Dermis blood vessel endothelial cell (primary cell): ENCODE data around the gene C1QTNF8. TPM values are rescaled to one million over a fixed set of nuclear protein-coding genes. Genes with fewer than 3 reads are reported as not detected.

Experiments used
- DNase-seq: peaks from one replicate; pipeline ENCODE4 v3.0.0; 2010
- total RNA-seq: library from RNA; depleted of rRNA; stranded (reverse); fragments of >200 nt; gene quantifications from 2 replicates; pipeline ENCODE4 v1.2.3, GENCODE V29; 2014

The C1QTNF8 gene
- total RNA-seq, 1 donor from 2014 or later, result not detected

GRCh38 chr16:1127101-1127500 lies 31.1 kb upstream of the C1QTNF8 start:
- DNase-seq, result no peak

- DNase-seq, result no peak
Observed at GRCh38 chr16:1126586-1126985, 30.5 kb upstream of the C1QTNF8 start.

GRCh38 chr16:1126044-1126443 lies 30.0 kb upstream of the C1QTNF8 start:
- no peak for DNase-seq

GRCh38 chr16:1125471-1125870 lies 29.4 kb upstream of the C1QTNF8 start:
- DNase-seq, result no peak

GRCh38 chr16:1124795-1125194 lies 28.8 kb upstream of the C1QTNF8 start:
- no peak for DNase-seq

- DNase-seq, result no peak
Observed at GRCh38 chr16:1124291-1124690, 28.2 kb upstream of the C1QTNF8 start.

- no peak for DNase-seq
Observed at GRCh38 chr16:1123525-1124230, 27.6 kb upstream of the C1QTNF8 start.

GRCh38 chr16:1122398-1122765 lies 26.3 kb upstream of the C1QTNF8 start:
- no peak for DNase-seq

GRCh38 chr16:1121601-1122397 lies 25.8 kb upstream of the C1QTNF8 start:
- no peak for DNase-seq

- DNase-seq, result no peak
Observed at GRCh38 chr16:1121009-1121408, 25.0 kb upstream of the C1QTNF8 start.

- no peak for DNase-seq
Observed at GRCh38 chr16:1120577-1120941, 24.5 kb upstream of the C1QTNF8 start.

GRCh38 chr16:1119766-1120576 lies 23.9 kb upstream of the C1QTNF8 start:
- DNase-seq, result no peak

GRCh38 chr16:1119129-1119528 lies 23.1 kb upstream of the C1QTNF8 start:
- no peak for DNase-seq

- DNase-seq, result no peak
Observed at GRCh38 chr16:1117926-1118325, 21.9 kb upstream of the C1QTNF8 start.

GRCh38 chr16:1117176-1117900 lies 21.3 kb upstream of the C1QTNF8 start:
- no peak for DNase-seq

- DNase-seq, result no peak
Observed at GRCh38 chr16:1116693-1117077, 20.6 kb upstream of the C1QTNF8 start.

- no peak for DNase-seq
Observed at GRCh38 chr16:1113889-1114526, 18.0 kb upstream of the C1QTNF8 start.

GRCh38 chr16:1113489-1113888 lies 17.4 kb upstream of the C1QTNF8 start:
- no peak for DNase-seq

GRCh38 chr16:1112506-1113184 lies 16.6 kb upstream of the C1QTNF8 start:
- no peak for DNase-seq

- no peak for DNase-seq
Observed at GRCh38 chr16:1109648-1110047, 13.6 kb upstream of the C1QTNF8 start.
